Esophagus muscularis mucosa (tissue), 3 donors: Measurements from ENCODE around the gene RAI14.

Experiments
- POLR2A ChIP-seq: fragments of 450-650 bp; IDR thresholded peaks from one replicate; pipeline ENCODE4 v1.6.1; 2017; ENCODE audit warnings: antibody characterized with exemption, moderate library complexity, mild to moderate bottlenecking, low read depth
- POLR2AphosphoS5 ChIP-seq, 2 donors: sonication (generic); formaldehyde crosslinking; IDR thresholded peaks; one replicate each; pipeline ENCODE4 v1.6.1; 2017; ENCODE audit warnings: antibody characterized with exemption in 2 of 2
- TF ChIP-seq, protein P1 (sequence below), 3 experiments: fragments of 200-600 bp in 2 of 3; fragments of 450-650 bp in 1 of 3; sonication (generic) in 2 of 3; IDR thresholded peaks; one replicate each; pipeline ENCODE4 v1.5.1; 2017 to 2019; ENCODE audit warnings: antibody characterized with exemption in 3 of 3, mild to moderate bottlenecking in 2 of 3, moderate library complexity in 1 of 3

DNA sequence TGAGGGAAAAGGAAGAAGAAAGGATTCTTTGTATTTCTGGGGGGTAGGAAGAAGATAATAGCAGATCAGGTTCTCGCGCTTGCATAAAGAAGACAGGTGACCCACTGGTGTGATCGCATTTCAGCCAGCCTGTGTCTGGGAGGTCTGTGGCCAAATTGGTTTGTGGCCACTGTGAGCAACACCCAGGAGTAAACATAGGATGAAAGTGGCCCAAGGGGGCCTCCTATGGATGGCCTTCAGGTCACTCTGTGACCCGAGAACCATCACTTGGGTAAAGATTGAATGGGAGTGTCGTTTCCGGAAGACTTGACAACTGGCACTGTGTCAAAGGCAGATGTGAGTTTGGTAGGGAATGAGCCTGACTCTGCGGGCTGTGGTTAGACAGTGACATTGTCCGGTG is 34.2 kb downstream of the RAI14 start:
- TF ChIP-seq, protein P1, sequence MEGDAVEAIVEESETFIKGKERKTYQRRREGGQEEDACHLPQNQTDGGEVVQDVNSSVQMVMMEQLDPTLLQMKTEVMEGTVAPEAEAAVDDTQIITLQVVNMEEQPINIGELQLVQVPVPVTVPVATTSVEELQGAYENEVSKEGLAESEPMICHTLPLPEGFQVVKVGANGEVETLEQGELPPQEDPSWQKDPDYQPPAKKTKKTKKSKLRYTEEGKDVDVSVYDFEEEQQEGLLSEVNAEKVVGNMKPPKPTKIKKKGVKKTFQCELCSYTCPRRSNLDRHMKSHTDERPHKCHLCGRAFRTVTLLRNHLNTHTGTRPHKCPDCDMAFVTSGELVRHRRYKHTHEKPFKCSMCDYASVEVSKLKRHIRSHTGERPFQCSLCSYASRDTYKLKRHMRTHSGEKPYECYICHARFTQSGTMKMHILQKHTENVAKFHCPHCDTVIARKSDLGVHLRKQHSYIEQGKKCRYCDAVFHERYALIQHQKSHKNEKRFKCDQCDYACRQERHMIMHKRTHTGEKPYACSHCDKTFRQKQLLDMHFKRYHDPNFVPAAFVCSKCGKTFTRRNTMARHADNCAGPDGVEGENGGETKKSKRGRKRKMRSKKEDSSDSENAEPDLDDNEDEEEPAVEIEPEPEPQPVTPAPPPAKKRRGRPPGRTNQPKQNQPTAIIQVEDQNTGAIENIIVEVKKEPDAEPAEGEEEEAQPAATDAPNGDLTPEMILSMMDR (IDR thresholded peaks at IDR 0.05): no peak
- no peak for TF ChIP-seq POLR2AphosphoS5 (IDR thresholded peaks at IDR 0.05)
- no peak for TF ChIP-seq POLR2A
